Measurements from ENCODE around the gene BLNK. TPM values are rescaled to one million over a fixed set of nuclear protein-coding genes. Genes with fewer than 3 reads are reported as not detected.

The BLNK gene
- total and polyA plus RNA-seq, 3 donors from 2014 or later, result 1.1 to 4.5 (median 1.5) TPM

GRCh38 chr10:96233959-96234358, 37.4 kb downstream of the BLNK start:
- no peak overlapping the region for H3K27ac ChIP-seq
- intact Hi-C loops (cut with DNase I; ENCODE audit: low total_unique reads), result no loop called here
- no peaks in the 10 kb centered on the region for H3K27me3 ChIP-seq
- H3K36me3 ChIP-seq (ENCODE audit: low read depth, missing control alignments), result no peaks in the 10 kb centered on the region
- no peaks in the 10 kb centered on the region for H3K4me1 ChIP-seq
- H3K9me3 ChIP-seq, result no peaks in the 10 kb centered on the region
- 74 to 88% methylated on average over 2 of the region's 2 CpGs for WGBS, 2 donors
- no peak for DNase-seq
- no peak for TF ChIP-seq POLR2A (IDR thresholded peaks at IDR 0.05)
- H3K4me3 ChIP-seq, result no peak overlapping the region

GRCh38 chr10:96230527-96230926, 40.8 kb downstream of the BLNK start:
- Histone ChIP-seq H3K27ac (no peak overlapping the region), H3K9me3 (no peaks in the 10 kb centered on the region), H3K4me1 (no peaks in the 10 kb centered on the region), H3K27me3 (no peaks in the 10 kb centered on the region), H3K4me3 (no peak overlapping the region), H3K36me3 (ENCODE audit: low read depth, missing control alignments) (no peaks in the 10 kb centered on the region)
- TF ChIP-seq POLR2A (IDR thresholded peaks at IDR 0.05) (no peak), CTCF (IDR thresholded peaks at IDR 0.05) (no peak)
- intact Hi-C loops (cut with DNase I; ENCODE audit: low total_unique reads), result no loop called here
- 80 to 93% methylated on average over 6 of the region's 6 CpGs for WGBS, 2 donors
- DNase-seq, result no peak

GRCh38 chr10:96229568-96230030, 41.8 kb downstream of the BLNK start:
- 10 to 24% methylated on average over 2 to 7 of the region's 7 CpGs for WGBS, 2 donors
- no peaks in the 10 kb centered on the region for H3K36me3 ChIP-seq (ENCODE audit: low read depth, missing control alignments)
- no peaks in the 10 kb centered on the region for H3K27me3 ChIP-seq
- H3K4me1 ChIP-seq, result no peaks in the 10 kb centered on the region
- DNase-seq, result peak; percentile 78
- H3K27ac ChIP-seq, result no peak overlapping the region
- TF ChIP-seq CTCF (IDR thresholded peaks at IDR 0.05), result peak; percentile 69 to 77 (median 71)
- TF ChIP-seq POLR2A (IDR thresholded peaks at IDR 0.05), result no peak
- intact Hi-C loops (cut with DNase I; ENCODE audit: low total_unique reads), result no loop called here
- H3K9me3 ChIP-seq, result no peaks in the 10 kb centered on the region
- H3K4me3 ChIP-seq, result no peak overlapping the region

GRCh38 chr10:96228408-96228994, 42.9 kb downstream of the BLNK start:
- H3K4me3 ChIP-seq, result no peak overlapping the region
- DNase-seq, result no peak
- intact Hi-C loops (cut with DNase I; ENCODE audit: low total_unique reads), result no loop called here
- H3K27ac ChIP-seq, result no peak overlapping the region
- H3K4me1 ChIP-seq, result no peaks in the 10 kb centered on the region
- TF ChIP-seq CTCF (IDR thresholded peaks at IDR 0.05), result no peak
- TF ChIP-seq POLR2A (IDR thresholded peaks at IDR 0.05), result no peak
- H3K9me3 ChIP-seq, result no peaks in the 10 kb centered on the region
- 89 to 90% methylated on average over 9 of the region's 9 CpGs for WGBS, 2 donors
- H3K27me3 ChIP-seq, result no peaks in the 10 kb centered on the region
- no peaks in the 10 kb centered on the region for H3K36me3 ChIP-seq (ENCODE audit: low read depth, missing control alignments)

GRCh38 chr10:96227206-96227605, 44.2 kb downstream of the BLNK start:
- Histone ChIP-seq H3K4me1 (no peaks in the 10 kb centered on the region), H3K27ac (no peak overlapping the region), H3K9me3 (no peaks in the 10 kb centered on the region), H3K36me3 (ENCODE audit: low read depth, missing control alignments) (no peaks in the 10 kb centered on the region), H3K27me3 (no peaks in the 10 kb centered on the region), H3K4me3 (no peak overlapping the region)
- intact Hi-C loops (cut with DNase I; ENCODE audit: low total_unique reads), result no loop called here
- no peak for DNase-seq
- 89 to 94% methylated on average over 15 to 19 of the region's 19 CpGs for WGBS, 2 donors
- TF ChIP-seq CTCF (IDR thresholded peaks at IDR 0.05) (no peak), POLR2A (IDR thresholded peaks at IDR 0.05) (no peak)
